Tibial nerve (tissue), 4 donors: ENCODE results near the gene SIMC1. TPM values are rescaled to one million over a fixed set of nuclear protein-coding genes. Genes with fewer than 3 reads are reported as not detected.
A peak's percentile ranks its signal among the peaks of the same experiment; 100 is the strongest.
"Not testable (repeated sequence)": the region's sequence is repeated elsewhere in the genome, so short reads cannot be mapped to it uniquely, and the experiment has no call there.

Experiments
- DNase-seq, 2 donors: peaks; one replicate each; pipeline ENCODE4 v3.0.0-alpha.2; 2019; ENCODE audit warnings: low spot score in 2 of 2
- H3K27ac ChIP-seq, 4 donors: fragments of 200-600 bp; sonication (generic) in 3 of 4; one replicate each; pipeline ENCODE4 v1.5.1; 2017 to 2019; ENCODE audit warnings: mild to moderate bottlenecking in 1 of 4
- H3K27me3 ChIP-seq, 2 donors: fragments of 200-600 bp; sonication (generic) in 1 of 2; one replicate each; pipeline versions ENCODE4 v1.5.1 to v1.6.0; 2017 to 2019
- H3K36me3 ChIP-seq, 3 donors: fragments of 200-600 bp; sonication (generic); one replicate each; pipeline ENCODE4 v1.5.1; 2018 to 2019
- H3K4me1 ChIP-seq, 4 donors: fragments of 200-600 bp; sonication (generic) in 3 of 4; one replicate each; pipeline ENCODE4 v1.5.1; 2017 to 2019
- H3K4me3 ChIP-seq, 4 donors: fragments of 200-600 bp; sonication (generic) in 3 of 4; one replicate each; pipeline ENCODE4 v1.5.1; 2017 to 2019; ENCODE audit warnings: mild to moderate bottlenecking in 1 of 4, moderate library complexity in 1 of 4
- H3K9me3 ChIP-seq, 4 donors: fragments of 200-600 bp; sonication (generic) in 3 of 4; one replicate each; pipeline ENCODE4 v1.5.1; 2017 to 2019
- EP300 ChIP-seq, 2 donors: sonication (generic); formaldehyde crosslinking; IDR thresholded peaks; one replicate each; pipeline ENCODE4 v1.6.1; 2017; ENCODE audit warnings: antibody characterized with exemption in 2 of 2, mild to moderate bottlenecking in 1 of 2
- POLR2A ChIP-seq, 2 donors: fragments of 450-650 bp; IDR thresholded peaks; one replicate each; pipeline ENCODE4 v1.6.1; 2017; ENCODE audit warnings: antibody characterized with exemption in 2 of 2, mild to moderate bottlenecking in 2 of 2, moderate library complexity in 2 of 2
- WGBS, 2 donors: methylation state at CpG; one replicate each; pipeline ENCODE4 v1.1.5; 2018; 5-methylcytosine and 5-hydroxymethylcytosine counted together
- total RNA-seq, 4 donors: library from RNA; depleted of rRNA; stranded (reverse); fragments of >200 nt; gene quantifications; one replicate each; pipeline ENCODE4 v1.1.0, GENCODE V29; 2016
- TF ChIP-seq, protein P1 (sequence below), 5 experiments: fragments of 200-600 bp in 3 of 5; fragments of 450-650 bp in 2 of 5; sonication (generic) in 3 of 5; IDR thresholded peaks; one replicate each; pipeline ENCODE4 v1.5.1; 2016 to 2019; ENCODE audit warnings: antibody characterized with exemption in 5 of 5, mild to moderate bottlenecking in 3 of 5, moderate library complexity in 2 of 5

The SIMC1 gene
- total RNA-seq = 10 to 100 TPM in 2 of 4 donors, 1 to 10 TPM in 2; 3.7 to 11.1 (median 8.2) TPM

DNA sequence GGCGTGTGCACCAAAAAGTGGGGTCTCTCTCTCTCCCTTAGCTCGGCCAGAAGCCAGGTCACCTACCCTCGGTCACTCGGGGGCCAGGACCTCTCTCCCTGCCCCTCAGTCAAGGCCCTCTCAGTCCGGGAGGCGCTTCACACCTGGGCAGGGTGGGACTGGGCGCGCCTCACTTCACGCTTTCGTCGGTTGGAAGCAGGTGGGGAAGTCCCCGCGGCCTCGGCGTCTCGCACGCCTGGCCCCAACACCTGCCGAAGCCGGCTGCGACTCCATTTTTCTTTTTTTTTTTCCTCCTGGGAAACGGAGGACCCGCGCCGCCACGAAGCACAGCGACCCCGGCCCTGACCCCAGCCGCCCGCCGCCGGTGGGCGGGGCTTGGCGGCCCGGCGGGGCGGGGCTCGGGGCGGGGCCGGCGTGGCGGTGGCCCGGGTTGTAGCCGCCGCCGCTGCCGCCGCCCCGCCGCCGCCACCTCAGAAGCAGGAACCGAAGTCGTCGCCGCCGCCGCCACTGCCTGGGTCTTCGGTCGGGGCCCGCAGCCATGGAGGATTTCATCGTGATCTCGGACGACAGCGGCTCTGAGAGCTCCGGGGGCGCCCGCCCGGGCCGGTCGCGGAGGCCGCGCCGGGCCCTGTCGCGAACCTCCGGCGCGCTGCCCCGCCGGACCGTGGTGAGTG, at the start of gene SIMC1:
SIMC1 (plus strand) TSS at position 454 of the 674 bp plus-strand sequence; CDS start at position 539, 85 bp downstream.
- DNase-seq, H3K27me3 ChIP-seq: not testable (repeated sequence)
- 11 to 33% methylated on average over 17 to 42 of the region's 81 CpGs for WGBS, 2 donors

DNA sequence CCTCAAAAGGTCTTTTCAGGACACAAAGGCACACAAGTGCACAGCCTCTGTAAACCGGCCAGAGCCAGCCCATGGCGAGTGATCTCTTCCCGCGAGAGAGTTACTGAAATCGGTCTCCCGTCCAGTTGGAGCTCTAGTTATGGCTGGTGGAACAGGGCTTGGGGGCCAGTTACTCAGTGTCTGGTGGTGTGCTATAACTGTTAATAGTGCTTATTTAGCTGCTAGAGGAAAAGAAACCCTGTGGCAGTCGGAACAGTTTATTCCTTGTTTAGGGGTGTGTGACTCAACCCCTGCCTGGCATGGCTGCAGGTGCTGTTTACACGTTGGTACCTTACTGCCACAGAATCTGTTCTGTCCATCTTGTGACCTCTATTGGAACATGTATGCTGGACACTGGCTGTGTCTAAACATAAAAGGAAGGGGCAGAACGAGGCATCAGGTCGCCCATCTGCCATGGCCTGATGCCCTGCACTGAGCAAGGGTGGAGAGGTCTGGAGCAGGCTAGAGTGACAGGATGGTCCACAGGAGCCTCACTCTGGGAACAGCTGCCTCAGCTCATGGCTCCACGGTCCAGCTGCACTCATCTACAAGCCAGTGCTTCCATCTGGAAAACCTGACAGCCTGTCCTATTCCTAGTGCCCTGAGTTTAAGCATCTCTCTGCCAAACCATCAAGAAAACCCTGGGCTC, 49.6 kb upstream of the SIMC1 start:
- DNase-seq = no peak
- Histone ChIP-seq H3K36me3 (no peaks in the 10 kb centered on the region), H3K4me1 (no peaks in the 10 kb centered on the region), H3K4me3 (no peak overlapping the region), H3K27ac (no peak overlapping the region), H3K9me3 (no peaks in the 10 kb centered on the region), H3K27me3 (peaks cover 0 to 13% of the 10 kb centered on the region in 2 donors)
- TF ChIP-seq, protein P1, sequence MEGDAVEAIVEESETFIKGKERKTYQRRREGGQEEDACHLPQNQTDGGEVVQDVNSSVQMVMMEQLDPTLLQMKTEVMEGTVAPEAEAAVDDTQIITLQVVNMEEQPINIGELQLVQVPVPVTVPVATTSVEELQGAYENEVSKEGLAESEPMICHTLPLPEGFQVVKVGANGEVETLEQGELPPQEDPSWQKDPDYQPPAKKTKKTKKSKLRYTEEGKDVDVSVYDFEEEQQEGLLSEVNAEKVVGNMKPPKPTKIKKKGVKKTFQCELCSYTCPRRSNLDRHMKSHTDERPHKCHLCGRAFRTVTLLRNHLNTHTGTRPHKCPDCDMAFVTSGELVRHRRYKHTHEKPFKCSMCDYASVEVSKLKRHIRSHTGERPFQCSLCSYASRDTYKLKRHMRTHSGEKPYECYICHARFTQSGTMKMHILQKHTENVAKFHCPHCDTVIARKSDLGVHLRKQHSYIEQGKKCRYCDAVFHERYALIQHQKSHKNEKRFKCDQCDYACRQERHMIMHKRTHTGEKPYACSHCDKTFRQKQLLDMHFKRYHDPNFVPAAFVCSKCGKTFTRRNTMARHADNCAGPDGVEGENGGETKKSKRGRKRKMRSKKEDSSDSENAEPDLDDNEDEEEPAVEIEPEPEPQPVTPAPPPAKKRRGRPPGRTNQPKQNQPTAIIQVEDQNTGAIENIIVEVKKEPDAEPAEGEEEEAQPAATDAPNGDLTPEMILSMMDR (IDR thresholded peaks at IDR 0.05) = no peak
- no peak for TF ChIP-seq POLR2A (IDR thresholded peaks at IDR 0.05)
- TF ChIP-seq EP300 (IDR thresholded peaks at IDR 0.05) = no peak
- WGBS, 2 donors = 80 to 84% methylated on average over 11 of the region's 11 CpGs

More for the DNA sequence above, at the start of gene SIMC1:
- peak within 1 kb of the TSS in 3 of 4 donors; percentile 42 to 62 (median 43) for H3K4me3 ChIP-seq
- H3K4me1 ChIP-seq, H3K9me3 ChIP-seq, H3K27ac ChIP-seq, H3K36me3 ChIP-seq: not testable (repeated sequence)

GRCh38 chr5:176189857-176190256, 48.4 kb upstream of the SIMC1 start:
- no peak overlapping the region for H3K27ac ChIP-seq
- DNase-seq = no peak
- peaks cover 0 to 14% of the 10 kb centered on the region in 2 donors for H3K27me3 ChIP-seq
- no peaks in the 10 kb centered on the region for H3K9me3 ChIP-seq
- no peak overlapping the region for H3K4me3 ChIP-seq
- H3K36me3 ChIP-seq = no peaks in the 10 kb centered on the region
- TF ChIP-seq, protein P1 (IDR thresholded peaks at IDR 0.05) = no peak
- TF ChIP-seq EP300 (IDR thresholded peaks at IDR 0.05) (no peak), POLR2A (IDR thresholded peaks at IDR 0.05) (no peak)
- H3K4me1 ChIP-seq = peaks cover 0 to 3% (median 0%) of the 10 kb centered on the region in 4 donors
- WGBS, 2 donors = 76% methylated on average over 6 to 7 of the region's 7 CpGs

- peaks cover 0 to 3% (median 0%) of the 10 kb centered on the region in 4 donors for H3K4me1 ChIP-seq
- no peaks in the 10 kb centered on the region for H3K36me3 ChIP-seq
- DNase-seq = no peak
- peaks cover 0 to 16% of the 10 kb centered on the region in 2 donors for H3K27me3 ChIP-seq
- WGBS, 2 donors = 80 to 82% methylated on average over 23 to 27 of the region's 28 CpGs
- H3K4me3 ChIP-seq = no peak overlapping the region
- no peak overlapping the region for H3K27ac ChIP-seq
- no peak for TF ChIP-seq POLR2A (IDR thresholded peaks at IDR 0.05)
- no peaks in the 10 kb centered on the region for H3K9me3 ChIP-seq
Observed at GRCh38 chr5:176190886-176191755, 47.1 kb upstream of the SIMC1 start.

GRCh38 chr5:176192094-176192721, 46.0 kb upstream of the SIMC1 start:
- peaks cover 0 to 16% of the 10 kb centered on the region in 2 donors for H3K27me3 ChIP-seq
- no peaks in the 10 kb centered on the region for H3K36me3 ChIP-seq
- H3K4me1 ChIP-seq = peaks cover 0 to 3% (median 0%) of the 10 kb centered on the region in 4 donors
- H3K27ac ChIP-seq = no peak overlapping the region
- H3K9me3 ChIP-seq = no peaks in the 10 kb centered on the region
- TF ChIP-seq POLR2A (IDR thresholded peaks at IDR 0.05) = no peak
- TF ChIP-seq EP300 (IDR thresholded peaks at IDR 0.05) = no peak
- TF ChIP-seq, protein P1 (IDR thresholded peaks at IDR 0.05) = no peak
- WGBS, 2 donors = 56 to 67% methylated on average over 9 to 11 of the region's 13 CpGs
- no peak overlapping the region for H3K4me3 ChIP-seq
- DNase-seq = no peak

GRCh38 chr5:176192722-176193117, 45.5 kb upstream of the SIMC1 start:
- not testable (repeated sequence) for H3K36me3 ChIP-seq, H3K4me1 ChIP-seq, H3K4me3 ChIP-seq, H3K27ac ChIP-seq, DNase-seq, H3K9me3 ChIP-seq
- H3K27me3 ChIP-seq = peaks cover 0 to 19% of the 10 kb centered on the region in 2 donors
- WGBS, 2 donors = 53 to 60% methylated on average over 2 to 4 of the region's 5 CpGs

- not testable (repeated sequence) for H3K9me3 ChIP-seq, DNase-seq, H3K36me3 ChIP-seq, H3K4me1 ChIP-seq, H3K4me3 ChIP-seq, H3K27ac ChIP-seq
- 83 to 85% methylated on average over 10 to 12 of the region's 17 CpGs for WGBS, 2 donors
- peaks cover 0 to 27% of the 10 kb centered on the region in 2 donors for H3K27me3 ChIP-seq
Observed at GRCh38 chr5:176193636-176194035, 44.6 kb upstream of the SIMC1 start.

DNA sequence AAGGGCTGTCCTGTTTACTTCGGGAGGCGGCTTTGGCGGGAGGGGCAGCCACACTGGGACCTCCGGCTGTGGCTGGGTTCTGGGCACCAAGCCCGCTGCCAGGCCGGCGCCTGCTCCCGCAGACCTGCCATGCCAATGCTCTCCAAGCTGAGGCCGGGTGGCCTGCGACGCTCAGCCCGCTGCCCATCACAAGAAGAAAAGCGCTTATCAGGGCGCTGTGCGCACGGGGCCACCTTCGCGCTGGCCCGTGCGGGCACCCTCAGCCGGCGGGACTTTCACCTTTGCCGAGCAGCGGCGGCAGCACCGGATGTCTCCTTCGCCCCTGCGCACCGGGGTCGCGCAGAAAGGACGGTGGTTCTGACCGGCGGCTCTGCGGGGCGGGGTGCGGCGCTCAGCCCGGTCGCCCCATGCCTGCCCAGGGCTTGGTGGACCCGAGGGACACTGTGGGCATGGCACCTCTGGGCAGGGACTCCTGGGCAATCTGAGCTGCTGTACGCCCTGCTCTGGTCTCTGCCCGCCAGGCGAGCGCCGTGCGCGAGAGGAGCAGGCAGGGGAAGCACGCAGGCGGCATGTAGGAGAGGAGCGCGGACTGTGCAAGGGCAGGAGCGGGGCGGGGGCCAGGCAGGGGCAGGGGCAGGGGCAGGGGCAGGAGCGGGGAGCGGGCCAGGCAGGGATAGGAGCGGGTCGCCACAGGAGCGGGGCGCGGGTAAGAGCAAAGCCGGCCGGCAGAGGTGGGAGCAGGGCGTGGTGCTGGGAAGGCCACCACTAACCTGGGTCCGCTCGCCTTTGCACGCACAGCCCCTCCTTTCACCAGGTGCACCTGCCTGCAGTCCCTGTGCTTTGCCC, 43.8 kb upstream of the SIMC1 start:
- Histone ChIP-seq H3K4me3 (peak overlapping the region in 1 of 4 donors; percentile 17), H3K27me3 (peaks cover 0 to 35% of the 10 kb centered on the region in 2 donors), H3K4me1 (peaks cover 0 to 11% (median 0%) of the 10 kb centered on the region in 4 donors)
- H3K36me3 ChIP-seq, DNase-seq, H3K27ac ChIP-seq, H3K9me3 ChIP-seq: not testable (repeated sequence)
- WGBS, 2 donors = 0 to 6% methylated on average over 2 to 10 of the region's 67 CpGs
